ENCODE measurements around the gene DEFB112.

DEFB112 gene, protein sequence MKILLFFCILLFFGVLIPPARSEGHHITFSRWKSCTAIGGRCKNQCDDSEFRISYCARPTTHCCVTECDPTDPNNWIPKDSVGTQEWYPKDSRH

GRCh38 chr6:50049829-50050228 lies at the start of gene DEFB112:
TSS of gene DEFB112 (minus strand) at chr6:50049929. CDS start at chr6:50049869, 60 bp downstream.
- no peak for DNase-seq

DNA sequence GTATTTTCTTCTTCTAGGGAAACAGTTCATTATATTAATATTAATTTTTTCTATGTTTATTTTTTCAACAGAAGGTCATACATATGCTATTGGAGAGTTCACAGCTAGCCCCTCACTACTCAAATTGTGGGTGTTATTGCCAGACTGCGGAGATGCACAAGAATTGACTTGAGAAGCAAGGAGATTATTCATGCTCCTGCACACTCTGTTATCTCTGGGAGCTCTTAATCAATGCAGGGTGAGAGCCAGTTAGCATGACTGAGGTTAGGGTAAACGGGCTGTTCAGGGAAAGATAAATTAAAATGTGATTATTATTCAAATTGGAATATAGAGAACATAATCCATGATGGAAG lies 48.9 kb upstream of the DEFB112 start:
- DNase-seq = no peak

DNA sequence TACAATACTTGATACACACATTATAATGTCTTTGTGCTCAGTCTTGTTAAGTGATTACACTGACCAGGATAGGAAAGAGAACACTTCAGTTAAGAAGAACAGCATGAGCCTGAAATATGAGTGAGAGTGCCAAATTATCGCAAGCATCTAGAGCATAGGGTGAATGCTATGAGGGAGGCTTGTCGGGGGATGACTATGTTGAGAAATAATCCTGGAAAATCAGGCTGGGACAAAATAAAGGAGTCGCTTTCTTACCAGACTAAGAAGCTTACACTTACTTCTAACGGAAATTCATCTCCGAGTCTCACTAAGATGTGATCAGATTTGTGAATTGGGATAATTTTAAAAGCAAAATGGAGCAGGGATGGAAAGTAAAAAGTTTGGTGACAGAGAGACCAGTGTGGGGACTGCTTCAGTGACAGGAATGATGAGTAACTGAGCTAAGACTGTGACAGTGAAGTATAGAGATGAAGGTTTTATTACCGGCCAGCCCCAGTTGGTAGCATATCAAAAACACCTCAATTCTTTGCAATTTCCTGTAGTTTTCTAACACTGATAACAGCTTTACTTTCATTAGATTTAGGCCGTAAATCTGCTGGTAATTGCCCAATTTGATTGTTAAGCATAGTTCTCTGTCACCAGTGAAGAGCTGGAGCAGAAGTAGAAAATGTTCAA lies 48.4 kb upstream of the DEFB112 start:
- DNase-seq = no peak

GRCh38 chr6:50096296-50096695 lies 46.6 kb upstream of the DEFB112 start:
- no peak for DNase-seq

GRCh38 chr6:50093938-50094272 lies 44.2 kb upstream of the DEFB112 start:
- DNase-seq = no peak

DNA sequence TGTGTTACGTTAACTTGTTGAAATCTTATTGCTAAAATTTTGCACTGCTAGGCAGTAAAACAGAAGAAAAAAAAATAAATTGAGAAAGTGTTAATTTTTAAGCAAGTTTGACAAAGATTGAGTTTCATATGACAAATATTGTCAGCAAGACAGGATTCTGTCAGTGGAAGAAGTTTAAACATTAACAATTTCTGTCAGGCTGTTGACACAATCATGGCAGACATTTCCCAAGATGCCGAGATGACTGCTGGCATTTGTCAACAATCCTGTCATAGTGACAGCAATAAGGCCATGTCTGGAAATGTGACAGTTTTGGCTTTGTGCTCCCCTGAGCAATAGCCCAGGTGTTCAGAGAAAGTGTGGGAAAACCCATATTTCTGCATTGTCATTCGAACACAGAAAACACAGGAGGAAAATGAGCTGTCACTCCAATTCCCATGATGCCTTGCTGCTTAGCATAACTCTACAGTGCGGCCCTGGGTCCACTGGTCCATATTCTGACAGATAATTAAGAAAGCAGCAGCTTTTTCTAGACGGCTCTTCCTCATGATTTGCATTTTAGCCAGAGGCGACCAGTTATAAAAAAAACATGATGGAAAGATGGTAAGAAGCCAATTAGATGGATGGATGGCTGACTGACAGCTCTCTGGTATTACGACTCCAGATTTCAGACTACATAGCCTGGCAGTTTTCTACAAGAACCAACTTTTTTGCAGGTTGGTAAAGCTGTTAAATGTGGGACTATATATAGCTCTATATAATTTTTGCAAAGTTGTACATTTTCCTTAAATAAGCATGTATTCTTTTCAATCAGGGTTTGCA lies 43.6 kb upstream of the DEFB112 start:
- no peak for DNase-seq

DNA sequence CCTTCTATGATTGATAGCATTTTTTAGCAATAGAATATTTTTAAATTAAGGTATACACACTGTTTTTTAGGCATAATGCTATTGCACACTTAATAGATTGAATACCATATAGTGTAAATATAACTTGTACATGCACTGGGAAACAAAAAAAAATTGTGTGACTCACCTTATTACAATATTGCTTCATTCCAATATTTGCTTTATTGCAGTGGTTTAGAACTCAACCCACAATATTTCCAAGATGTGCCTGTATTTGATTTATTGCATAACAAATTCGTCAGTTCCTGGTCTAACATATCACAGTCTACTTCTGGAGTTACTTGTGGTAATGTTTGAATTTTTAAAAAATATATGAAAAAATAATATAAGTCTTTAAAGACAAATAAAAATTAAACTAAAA lies 41.9 kb upstream of the DEFB112 start:
- no peak for DNase-seq

DNA sequence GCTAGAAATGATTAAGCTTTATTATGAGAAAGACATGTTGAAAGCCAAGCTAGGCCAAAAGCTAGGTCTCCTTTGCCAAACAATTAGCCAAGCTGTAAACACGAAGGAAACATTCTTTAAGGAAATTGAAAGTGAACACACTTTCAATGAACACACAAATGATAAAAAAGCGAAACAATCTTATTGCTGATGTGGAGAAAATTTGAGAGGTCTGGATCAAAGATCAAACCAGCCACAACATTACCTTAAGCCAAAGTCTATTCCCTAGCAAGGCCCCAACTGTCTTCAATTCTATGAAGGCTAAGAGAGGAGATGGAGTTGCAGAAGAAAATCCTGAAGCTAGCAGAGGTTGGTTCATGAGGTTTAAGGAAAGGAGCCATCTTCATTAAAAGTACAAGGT lies 40.2 kb upstream of the DEFB112 start:
- no peak for DNase-seq

- no peak for DNase-seq
Measured at GRCh38 chr6:50087231-50087954, 37.7 kb upstream of the DEFB112 start.

- no peak for DNase-seq
Measured at GRCh38 chr6:50077385-50077784, 27.7 kb upstream of the DEFB112 start.

DNA sequence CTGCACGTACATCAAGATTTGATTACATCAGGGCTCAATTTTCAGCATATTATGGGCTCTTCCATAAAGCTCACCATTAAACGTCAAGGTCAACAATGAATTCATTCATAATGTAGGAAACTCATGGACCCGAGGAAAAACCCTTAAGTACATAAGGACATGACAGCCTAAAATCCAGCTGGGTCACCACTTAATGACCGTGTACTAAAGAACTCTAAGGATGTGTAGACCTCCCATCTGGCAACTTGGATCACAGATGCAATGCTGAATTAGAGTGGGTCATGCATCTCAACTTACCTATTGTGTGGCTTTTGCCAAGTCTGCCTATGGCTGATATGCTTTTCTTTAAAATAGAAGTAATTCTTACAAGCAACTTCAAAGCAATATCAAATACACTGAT lies 26.7 kb upstream of the DEFB112 start:
- DNase-seq = no peak

DNA sequence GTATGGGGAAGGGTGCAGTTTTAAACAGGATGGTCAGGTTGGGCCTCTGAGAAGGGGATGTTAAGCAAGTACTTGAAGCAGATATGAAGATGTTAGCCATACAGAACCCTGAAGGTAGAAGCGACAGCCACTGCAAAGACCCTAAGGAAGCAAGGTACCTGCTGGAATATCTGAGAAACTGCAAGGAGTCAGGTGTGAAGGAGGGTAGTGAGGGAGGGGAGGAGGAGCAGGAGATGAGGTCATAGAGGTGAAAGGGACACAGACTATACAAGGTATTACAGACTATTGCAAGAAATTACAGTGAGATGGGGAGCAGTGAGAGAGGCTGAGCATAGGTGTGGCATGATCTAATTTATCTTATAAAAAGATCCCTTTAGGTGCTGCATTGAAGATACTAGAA lies 22.2 kb upstream of the DEFB112 start:
- DNase-seq = no peak

DNA sequence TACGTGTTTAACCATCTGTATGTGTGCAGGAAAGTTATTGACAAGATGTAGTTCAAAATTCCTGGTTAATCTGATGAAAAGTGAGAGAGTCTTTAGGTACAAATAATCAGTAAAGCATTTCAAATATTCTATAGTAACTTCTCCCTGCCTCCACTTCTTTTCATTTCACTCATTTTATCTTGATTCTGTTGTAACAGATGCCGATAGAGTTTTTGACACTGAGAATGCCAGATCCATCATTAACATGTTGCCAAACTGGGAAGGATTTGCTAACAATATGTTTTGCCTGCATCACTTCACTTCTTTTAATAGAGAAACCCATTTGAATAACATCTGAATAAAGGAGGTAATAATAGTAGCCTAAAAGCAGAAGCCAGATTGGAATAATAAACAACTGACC lies 20.4 kb upstream of the DEFB112 start:
- no peak for DNase-seq

DNA sequence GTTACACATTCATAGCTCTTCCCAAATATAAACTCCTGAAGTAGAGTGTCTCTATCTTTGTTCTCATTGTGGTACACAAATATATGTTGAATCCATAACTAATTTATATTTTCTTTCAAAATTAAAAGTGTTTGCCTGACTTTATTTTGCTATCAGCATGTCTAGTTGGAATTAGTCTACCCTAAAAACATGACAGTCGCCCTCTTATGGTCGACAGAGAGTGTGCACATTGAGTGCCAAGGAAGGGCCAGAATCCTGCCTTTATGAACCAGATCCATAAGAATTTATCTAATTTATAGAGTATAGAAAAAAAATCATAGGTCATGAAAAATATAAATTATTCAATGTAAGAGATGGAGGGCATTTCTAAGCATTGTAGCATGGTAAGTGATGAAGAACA lies 12.3 kb upstream of the DEFB112 start:
- no peak for DNase-seq

- no peak for DNase-seq
Measured at GRCh38 chr6:50056242-50056641, 6.5 kb upstream of the DEFB112 start.

GRCh38 chr6:50047026-50047425 lies 2.7 kb downstream of the DEFB112 start:
- DNase-seq = no peak

DNA sequence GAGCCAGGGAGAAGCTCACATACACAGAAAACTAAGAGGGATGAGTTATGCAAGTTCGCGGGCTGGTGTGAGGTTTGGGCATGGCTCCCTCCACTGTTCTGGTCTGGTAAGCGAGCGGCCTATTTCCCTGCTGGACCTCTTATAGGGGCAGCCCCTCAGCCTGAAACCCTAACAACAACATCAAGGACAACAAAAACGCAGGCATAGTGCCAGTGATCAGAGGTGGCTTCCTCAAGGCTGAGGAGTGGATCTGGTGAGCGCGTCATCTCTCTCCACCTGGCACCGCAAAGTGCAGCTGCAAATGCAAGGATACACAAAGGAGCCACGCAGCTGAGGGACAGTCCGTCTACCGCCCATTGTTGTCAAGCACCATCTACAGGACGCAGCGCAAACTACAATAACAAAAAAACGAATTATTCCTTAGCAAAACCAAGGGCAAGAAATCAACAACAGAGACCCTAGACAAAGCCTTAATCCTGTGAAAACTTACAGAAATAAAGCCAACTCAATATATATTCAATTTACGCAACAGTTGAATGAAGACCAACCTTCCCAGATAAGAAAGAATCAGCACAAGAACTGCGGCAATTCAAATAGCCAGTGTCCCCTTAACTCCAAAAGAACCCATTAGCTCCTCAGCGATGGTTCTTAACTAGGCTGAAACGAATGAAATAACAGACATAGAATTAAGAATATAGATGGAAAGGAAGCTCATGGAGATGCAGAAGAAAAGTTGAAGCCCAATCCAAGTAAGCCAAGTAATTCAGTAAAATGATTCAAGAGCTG lies 18.8 kb downstream of the DEFB112 start:
- no peak for DNase-seq

GRCh38 chr6:50030350-50030749 lies 19.4 kb downstream of the DEFB112 start:
- no peak for DNase-seq

- DNase-seq = no peak
Measured at GRCh38 chr6:50025258-50025657, 24.5 kb downstream of the DEFB112 start.

- no peak for DNase-seq
Measured at GRCh38 chr6:50021894-50022293, 27.8 kb downstream of the DEFB112 start, which contains the start of gene DEFB110. TSS of gene DEFB110 (minus strand) at chr6:50021994. CDS start at chr6:50021935, 59 bp downstream.

- no peak for DNase-seq
Measured at GRCh38 chr6:50007819-50008218, 41.9 kb downstream of the DEFB112 start.

DNA sequence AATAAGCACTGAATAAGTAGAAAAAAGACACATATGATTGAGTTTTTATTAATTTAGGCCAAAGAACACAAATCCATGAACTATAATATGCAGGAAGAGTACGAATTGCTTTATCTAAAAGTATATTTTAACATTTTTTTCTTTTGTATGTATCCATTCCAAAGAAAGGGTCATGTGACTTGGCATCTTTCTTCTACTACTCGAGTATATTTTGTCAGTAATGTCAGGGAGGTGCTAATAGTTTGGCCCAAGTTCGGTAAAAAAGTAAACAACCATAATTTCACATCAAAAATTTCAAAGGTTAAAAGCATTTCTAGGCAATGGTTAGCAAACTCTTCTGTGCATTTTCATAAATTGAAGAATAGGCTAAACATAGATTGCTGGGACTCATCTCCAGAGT lies 46.6 kb downstream of the DEFB112 start:
- no peak for DNase-seq

- no peak for DNase-seq
Measured at GRCh38 chr6:49995278-49995677, 54.5 kb downstream of the DEFB112 start.
